Mammary epithelial cell (primary cell): Measurements from ENCODE around the gene NAPA.

Experiments
- CTCF ChIP-seq, 2 donors: IDR thresholded peaks in 1 of 2; conservative IDR thresholded peaks in 1 of 2; 2 replicates each; pipeline ENCODE4 v1.5.1; 2011 to 2012; ENCODE audit warnings: inconsistent platforms in 2 of 2, low read length in 2 of 2, mild to moderate bottlenecking in 2 of 2, control low read depth in 1 of 2, low read depth in 1 of 2; ENCODE audit not compliant: insufficient read depth in 1 of 2; ENCODE audit errors: extremely low read depth in 1 of 2
- EZH2 ChIP-seq: IDR thresholded peaks from 2 replicates; pipeline ENCODE4 v1.6.1; 2012; ENCODE audit warnings: low read length, inconsistent platforms, borderline replicate concordance

- TF ChIP-seq CTCF (conservative IDR thresholded peaks at IDR 0.05 in 1 of 2, IDR thresholded peaks at IDR 0.05 in 1 of 2; ENCODE audit: extremely low read depth in 1 of 2, insufficient read depth in 1 of 2, low read depth in 1 of 2, low read length in 2 of 2) (no peak), EZH2 (peak; percentile 78)
These were observed 58.0 kb downstream of the NAPA start for GRCh38 chr19:47456721-47457474.
